Fibroblast of skin of right quadriceps (primary cell): ENCODE measurements around the gene RIMS1.

Experiments used
- DNase-seq: peaks from one replicate; pipeline ENCODE4 v3.0.0-alpha.2; 2013

RIMS1 gene

GRCh38 chr6:72365773-72366172 lies 479.4 kb downstream of the RIMS1 start:
- no peak for DNase-seq

GRCh38 chr6:72367439-72367838 lies 481.1 kb downstream of the RIMS1 start:
- DNase-seq, result no peak

GRCh38 chr6:72371473-72371872 lies 485.1 kb downstream of the RIMS1 start:
- no peak for DNase-seq

DNA sequence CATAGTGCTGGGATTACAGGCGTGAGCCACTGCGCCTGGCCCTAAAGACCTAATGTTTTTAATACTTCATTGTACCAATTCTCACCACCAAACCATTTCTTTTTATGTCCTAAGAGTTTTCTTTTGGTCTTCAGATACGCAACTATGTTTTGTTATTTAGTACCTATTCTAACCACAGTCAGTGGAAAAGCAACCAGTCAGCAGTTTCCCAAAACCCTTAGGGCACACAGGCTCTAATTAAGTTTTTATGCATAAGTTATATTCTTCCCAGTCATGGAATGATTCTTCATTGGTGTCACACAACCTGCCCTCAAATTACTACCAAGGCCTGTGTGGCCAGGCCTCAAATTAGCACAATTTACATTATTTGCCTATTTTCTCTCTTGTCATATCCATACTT lies 487.8 kb downstream of the RIMS1 start:
- no peak for DNase-seq

- no peak for DNase-seq
Measured at GRCh38 chr6:72374857-72375256, 488.5 kb downstream of the RIMS1 start.

GRCh38 chr6:72376736-72377135 lies 490.4 kb downstream of the RIMS1 start:
- DNase-seq, result no peak

- no peak for DNase-seq
Measured at GRCh38 chr6:72381076-72381475, 494.7 kb downstream of the RIMS1 start.

GRCh38 chr6:72382602-72383529 lies 496.5 kb downstream of the RIMS1 start:
- no peak for DNase-seq

DNA sequence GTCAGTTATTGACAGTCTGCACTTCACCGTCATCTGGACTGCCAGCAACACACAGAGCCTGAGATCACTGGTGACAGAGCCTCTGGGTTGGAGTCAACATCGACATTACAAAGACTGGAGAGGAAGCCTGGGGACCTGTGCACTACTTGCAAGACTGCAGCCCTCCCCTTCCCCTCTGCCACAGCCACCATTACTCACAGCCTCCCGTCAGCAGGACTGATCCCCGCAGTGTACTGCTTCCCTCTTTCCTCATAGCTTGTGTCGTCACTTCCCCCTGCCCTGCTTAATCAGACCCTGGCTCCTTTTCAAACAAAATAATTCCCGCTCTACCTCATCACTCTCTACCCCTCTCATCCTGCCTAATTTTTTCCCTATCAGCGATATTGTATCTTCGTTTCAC lies 500.0 kb downstream of the RIMS1 start:
- peak; percentile 11 for DNase-seq

DNA sequence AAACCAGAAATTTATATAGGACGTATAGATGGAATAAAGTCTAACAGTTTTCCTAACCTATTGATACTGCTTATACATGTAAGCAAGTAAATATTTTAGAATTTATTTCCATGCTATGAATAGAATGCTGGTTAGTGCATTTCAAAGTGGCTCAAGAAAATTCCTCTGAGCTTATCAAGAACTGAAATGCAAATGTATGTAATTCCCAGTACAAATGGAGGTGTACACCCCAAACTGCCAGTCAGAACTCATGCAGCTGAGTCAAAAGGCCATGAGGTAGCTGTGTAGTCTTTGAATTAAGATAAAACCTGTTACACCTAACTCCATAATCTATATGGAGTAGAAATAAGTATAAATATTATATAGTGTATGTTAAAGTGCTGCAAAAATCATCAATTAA lies 503.3 kb downstream of the RIMS1 start:
- no peak for DNase-seq

DNA sequence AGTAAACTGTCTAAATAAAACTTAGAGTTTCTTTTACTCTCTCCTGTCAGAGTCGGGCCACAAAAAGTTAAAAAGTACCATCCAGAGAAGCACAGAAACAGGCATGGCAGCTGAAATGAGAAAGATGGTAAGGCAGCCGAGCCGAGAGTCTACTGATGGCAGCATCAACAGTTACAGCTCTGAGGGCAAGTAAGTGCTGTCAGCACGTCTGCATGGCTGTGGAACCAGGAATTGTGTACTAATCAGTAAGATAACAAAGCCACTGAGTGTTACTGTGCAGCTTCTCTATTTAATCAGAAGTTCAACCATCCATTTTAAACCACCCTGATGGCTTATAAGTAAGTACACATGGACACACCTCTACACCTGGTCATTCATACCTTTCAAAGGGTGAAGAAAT lies 504.2 kb downstream of the RIMS1 start:
- DNase-seq, result no peak

- no peak for DNase-seq
Measured at GRCh38 chr6:72401865-72402264, 515.5 kb downstream of the RIMS1 start.

- DNase-seq, result no peak
Measured at GRCh38 chr6:72403413-72403812, 517.1 kb downstream of the RIMS1 start.

- DNase-seq, result no peak
Measured at GRCh38 chr6:72406517-72406916, 520.2 kb downstream of the RIMS1 start.

GRCh38 chr6:72410769-72411168 lies 524.4 kb downstream of the RIMS1 start:
- DNase-seq, result no peak

- peak; percentile 72 for DNase-seq
Measured at GRCh38 chr6:72411872-72412708, 525.7 kb downstream of the RIMS1 start.

- no peak for DNase-seq
Measured at GRCh38 chr6:72412709-72413044, 526.3 kb downstream of the RIMS1 start.

GRCh38 chr6:72413884-72414283 lies 527.5 kb downstream of the RIMS1 start:
- DNase-seq, result no peak

- DNase-seq, result no peak
Measured at GRCh38 chr6:72414657-72415056, 528.3 kb downstream of the RIMS1 start.

- no peak for DNase-seq
Measured at GRCh38 chr6:72416744-72417465, 530.6 kb downstream of the RIMS1 start.

GRCh38 chr6:72417759-72418158 lies 531.4 kb downstream of the RIMS1 start:
- no peak for DNase-seq

DNA sequence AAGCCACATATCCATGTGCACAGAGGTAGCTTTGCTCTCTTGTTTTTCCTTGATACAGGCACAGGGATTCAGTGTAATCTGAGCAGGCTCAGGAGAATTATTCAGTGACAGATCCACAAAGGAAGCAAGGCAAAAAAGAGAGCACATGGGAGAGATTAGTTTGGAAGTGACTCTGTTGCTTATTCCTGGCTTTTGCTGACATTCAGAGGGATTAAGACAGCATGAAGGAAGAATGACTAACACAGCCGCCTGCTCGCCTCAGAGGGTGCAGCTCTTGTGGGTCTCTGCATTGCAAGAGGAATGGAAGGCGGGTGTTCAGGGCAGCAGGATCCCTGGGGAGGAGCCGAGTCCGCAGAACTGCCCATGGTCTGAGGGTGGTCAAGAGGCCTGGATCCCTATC lies 532.1 kb downstream of the RIMS1 start:
- peak; percentile 94 for DNase-seq

GRCh38 chr6:72419966-72420365 lies 533.6 kb downstream of the RIMS1 start:
- no peak for DNase-seq
